HG02610 (cell line): Measurements from ENCODE around the gene CASS4.
"Not testable (repeated sequence)": the region's sequence is repeated elsewhere in the genome, so short reads cannot be mapped to it uniquely, and the experiment has no call there.

ENCODE experiments used
- ATAC-seq: cut with Tn5 transposase; IDR thresholded peaks from one replicate; pipeline ENCODE4 v1.9.1; 2021; ENCODE audit warnings: mild to moderate bottlenecking, moderate library complexity; ENCODE audit not compliant: unreplicated experiment

The CASS4 gene

DNA sequence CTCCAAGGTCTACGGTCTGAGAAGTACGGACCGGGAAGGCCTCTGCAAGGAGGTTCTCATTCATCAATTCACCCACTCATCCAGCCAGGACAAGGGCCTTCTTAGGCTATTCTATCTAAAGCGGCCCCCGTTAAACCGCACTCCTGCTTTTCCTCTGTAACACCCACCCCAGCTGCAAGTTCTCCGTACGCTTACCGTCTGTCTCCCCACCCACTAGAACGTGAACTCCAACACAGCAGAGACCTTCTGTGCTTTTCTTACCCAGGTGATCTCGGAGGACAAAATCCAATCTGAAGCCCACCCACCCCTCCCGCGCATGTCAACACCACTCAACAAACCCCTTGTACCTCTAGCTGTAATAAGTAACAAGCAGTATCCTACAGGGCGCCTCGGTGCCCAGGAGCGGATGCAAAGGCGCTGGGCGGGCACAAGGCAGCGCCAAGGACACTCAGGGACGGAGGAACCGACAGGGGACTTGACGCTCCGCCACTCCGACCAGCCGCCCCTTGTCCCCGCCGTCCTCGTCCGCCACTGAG lies 20.4 kb upstream of the CASS4 start:
- ATAC-seq: peak; percentile 25

GRCh38 chr20:56392132-56392880 lies 19.8 kb upstream of the CASS4 start, which contains the start of the genes AURKA and CSTF1:
TSS of gene AURKA (minus strand) at chr20:56392215. CDS start at chr20:56388197, 4,018 bp downstream.
TSS of gene CSTF1 (plus strand) at chr20:56392645. CDS start at chr20:56395553, 2,908 bp downstream.
- ATAC-seq: peak; percentile 96

- ATAC-seq: no peak
Measured at GRCh38 chr20:56392881-56393482, 19.1 kb upstream of the CASS4 start.

- no peak for ATAC-seq
Measured at GRCh38 chr20:56393653-56394052, 18.4 kb upstream of the CASS4 start.

DNA sequence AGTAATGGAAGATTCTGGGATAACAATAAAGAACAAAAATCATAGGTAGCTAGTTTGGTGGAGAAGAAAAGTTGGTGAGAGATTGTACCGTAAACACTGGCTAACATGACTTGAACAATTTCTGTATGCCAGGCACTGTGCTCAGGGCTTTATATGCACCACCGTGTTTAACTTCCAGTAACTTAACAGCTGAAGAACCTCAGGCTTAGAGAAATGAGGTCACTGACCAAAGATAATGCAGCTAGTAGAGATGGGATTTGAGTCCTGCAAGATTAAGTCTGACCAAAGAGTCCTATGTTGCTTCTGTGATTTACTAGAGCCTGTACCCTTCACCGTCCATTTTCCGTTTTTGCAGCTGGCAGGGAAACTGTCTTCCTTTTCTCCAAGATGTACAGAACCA lies 16.9 kb upstream of the CASS4 start:
- ATAC-seq: no peak

DNA sequence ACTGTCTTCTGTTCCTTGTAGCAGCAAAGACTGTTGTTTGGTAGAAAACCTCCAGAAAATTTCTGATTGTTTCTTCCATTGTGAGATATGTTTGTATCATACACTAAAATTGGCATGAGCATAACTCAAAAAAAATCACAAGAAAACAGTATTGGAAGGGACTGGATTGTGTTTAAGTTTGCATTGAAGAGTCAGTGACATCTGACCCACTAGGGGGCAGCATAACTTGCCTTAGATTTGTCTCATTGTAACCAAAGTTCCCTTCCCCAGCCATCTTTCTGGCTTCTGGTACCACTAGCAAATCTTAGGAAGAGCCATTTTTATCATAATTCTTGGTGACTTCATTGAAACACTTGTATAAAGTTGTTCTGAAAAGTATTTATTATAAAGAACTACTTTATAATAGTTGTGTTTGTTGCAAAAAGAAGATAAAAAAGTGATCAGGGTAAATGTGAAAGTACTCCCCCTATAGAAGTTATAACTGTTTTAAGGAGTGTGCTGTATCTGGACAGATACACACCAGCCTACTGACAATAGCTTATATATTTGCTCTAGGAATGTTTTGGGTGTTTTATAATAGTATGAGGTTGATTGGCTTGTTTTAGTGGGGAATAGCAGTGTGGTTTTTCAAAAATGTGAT lies 11.9 kb upstream of the CASS4 start:
- ATAC-seq: peak; percentile 60

GRCh38 chr20:56403465-56403864 lies 8.6 kb upstream of the CASS4 start:
- ATAC-seq: no peak

- not testable (repeated sequence) for ATAC-seq
Measured at GRCh38 chr20:56405356-56405755, 6.7 kb upstream of the CASS4 start.

GRCh38 chr20:56406910-56407309 lies 5.2 kb upstream of the CASS4 start:
- no peak for ATAC-seq

GRCh38 chr20:56409521-56409920 lies 2.5 kb upstream of the CASS4 start:
- no peak for ATAC-seq

DNA sequence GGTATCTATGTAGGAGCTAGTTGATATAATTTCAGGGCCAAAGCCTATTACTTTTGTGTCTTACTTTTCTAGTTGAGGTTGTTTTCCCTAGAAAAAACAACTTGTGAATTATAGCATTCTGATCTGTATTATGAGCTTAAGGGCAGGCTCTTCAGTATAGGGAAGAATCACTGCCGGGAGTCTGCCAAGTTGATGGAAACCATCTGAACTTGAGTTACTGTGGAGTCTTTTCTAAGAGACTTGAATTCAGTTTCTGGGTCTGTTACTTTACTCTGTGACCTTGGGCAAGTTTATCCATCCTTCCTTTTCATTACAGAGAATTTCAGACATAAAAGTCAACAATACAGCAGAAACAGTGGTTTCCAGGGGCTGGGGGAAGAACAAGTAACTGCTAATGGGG lies 2.1 kb upstream of the CASS4 start:
- ATAC-seq: no peak

- ATAC-seq: not testable (repeated sequence)
Measured at GRCh38 chr20:56411287-56411686, 773 bp upstream of the CASS4 start.

DNA sequence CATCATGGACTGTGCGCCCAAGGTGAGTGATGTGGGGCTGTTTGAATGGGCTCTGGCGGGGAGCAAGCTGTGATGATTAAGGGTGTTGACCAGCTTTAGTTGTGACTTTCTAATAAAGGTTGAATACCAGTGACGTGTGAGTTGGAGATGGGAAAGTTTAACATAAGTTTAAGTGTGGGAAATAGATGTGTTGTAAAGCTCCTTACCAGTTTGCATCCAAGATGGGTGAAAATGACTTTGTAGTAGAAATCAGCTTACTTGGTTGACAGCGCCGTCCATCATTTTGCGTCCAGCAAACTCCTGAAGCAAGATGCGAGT lies 372 bp downstream of the CASS4 start:
- no peak for ATAC-seq

DNA sequence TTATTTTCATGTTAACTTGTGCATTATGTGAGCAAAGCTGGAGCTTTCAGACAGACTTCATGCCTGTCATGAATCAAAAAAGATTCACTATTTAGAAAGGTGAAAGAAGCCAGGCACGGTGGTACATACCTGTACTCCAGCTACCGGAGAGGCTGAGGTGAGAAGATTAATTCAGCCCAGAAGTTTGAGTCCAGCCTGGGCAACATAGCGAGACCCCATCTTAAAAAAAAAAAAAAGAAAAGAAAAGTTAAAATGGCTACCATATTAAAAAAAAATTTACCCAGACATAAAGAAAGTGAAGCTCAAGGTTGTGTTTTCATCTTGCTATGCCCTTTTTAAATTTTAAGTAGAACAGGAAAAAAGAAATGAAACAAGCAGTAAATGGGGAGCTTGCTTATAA lies 889 bp downstream of the CASS4 start:
- no peak for ATAC-seq

DNA sequence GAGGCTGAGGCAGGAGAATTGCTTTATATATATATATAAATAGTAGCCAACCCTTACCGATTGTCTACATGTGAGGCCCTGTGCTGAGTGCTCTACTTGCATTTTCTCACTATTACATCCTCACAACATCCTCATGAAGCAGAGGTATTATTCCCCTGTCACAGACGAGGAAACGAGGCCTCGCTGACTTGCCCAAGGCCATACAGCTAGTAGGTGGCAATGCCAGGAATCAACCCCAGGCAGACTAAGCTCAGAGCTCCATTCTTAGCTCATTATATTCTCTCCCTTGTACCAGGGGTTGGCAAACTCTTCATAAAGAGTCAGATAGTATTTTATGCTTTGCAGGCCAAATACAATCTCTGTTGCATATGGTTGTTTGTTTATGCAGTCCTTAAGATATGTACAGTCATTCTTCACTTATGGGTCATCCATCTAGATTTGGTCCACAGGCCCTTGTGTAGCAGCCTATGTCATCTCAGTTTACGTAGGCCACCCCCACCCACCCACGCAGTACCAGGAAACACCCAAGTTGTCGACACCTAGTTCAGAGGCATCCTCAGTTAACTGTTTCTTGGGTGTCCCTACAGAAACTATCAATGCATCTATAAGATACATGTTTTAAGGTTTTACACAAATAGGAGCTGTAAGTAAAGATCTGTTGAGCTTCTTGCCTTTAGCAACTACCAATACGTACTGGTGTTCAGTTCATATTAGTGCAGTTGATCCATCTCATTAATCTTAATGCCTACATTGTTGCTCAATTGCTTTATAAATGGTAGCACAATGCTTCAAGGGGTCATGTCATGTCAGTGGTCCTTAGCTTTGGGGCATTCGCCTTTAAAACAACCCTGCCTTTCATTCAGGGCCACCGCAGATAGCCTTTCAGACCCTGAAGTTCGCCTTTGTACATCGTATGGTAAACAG lies 3.0 kb downstream of the CASS4 start:
- no peak for ATAC-seq

DNA sequence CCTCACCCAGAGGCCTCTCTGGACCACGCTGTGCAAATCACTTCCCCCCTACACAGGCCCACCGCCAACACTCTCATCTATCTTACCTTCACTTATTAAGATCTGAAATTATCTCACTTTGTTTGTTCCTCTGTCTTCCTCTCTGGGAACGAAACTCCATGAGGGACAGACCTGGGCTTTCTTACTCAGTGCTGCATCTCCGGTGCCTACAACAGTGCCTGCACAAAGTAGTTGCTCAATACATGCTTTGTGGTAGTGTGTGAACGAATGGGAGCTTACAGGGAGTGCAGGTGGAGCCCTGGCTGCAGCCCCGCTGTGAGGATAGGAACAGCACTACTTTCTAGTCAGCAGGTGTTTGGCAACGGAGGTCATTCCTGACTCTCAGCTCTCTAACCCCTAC lies 5.3 kb downstream of the CASS4 start:
- no peak for ATAC-seq

GRCh38 chr20:56417911-56418310 lies 5.9 kb downstream of the CASS4 start:
- no peak for ATAC-seq

- ATAC-seq: no peak
Measured at GRCh38 chr20:56418385-56418861, 6.4 kb downstream of the CASS4 start.

- no peak for ATAC-seq
Measured at GRCh38 chr20:56420028-56420427, 8.0 kb downstream of the CASS4 start.

DNA sequence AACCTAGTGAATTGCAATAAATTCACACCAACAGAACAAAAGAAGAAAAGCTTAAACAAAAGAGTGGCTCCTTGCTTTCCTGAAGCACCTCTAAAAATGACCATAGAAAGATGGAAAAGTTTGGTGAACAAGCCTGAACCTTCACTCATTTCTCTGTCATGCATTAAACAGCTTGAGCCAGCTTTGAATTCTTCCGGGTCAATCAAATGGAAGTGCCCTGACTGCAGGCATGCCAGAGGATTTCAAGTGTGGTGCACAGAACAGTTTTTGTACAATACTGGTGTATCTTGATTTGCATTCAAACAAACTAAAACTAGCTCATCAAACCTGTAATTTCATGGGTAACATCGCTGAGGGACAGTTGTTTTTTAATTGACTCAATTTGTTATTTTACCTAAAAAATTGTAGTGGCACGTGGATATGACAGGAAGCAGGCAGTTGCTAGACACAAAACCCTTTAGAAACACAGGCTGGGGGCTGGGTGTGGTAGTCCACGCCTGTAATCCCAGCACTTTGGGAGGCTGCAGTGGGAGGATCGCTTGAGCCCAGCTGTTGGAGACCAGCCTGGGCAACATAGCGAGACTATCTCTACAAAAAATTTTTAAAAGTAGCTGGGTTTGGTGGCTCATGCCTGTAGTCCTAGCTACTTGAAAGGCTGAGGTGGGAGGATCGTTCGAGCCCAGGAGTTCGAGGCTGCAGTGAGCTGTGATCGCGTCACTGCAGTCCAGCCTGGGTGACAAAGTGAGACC lies 9.1 kb downstream of the CASS4 start:
- no peak for ATAC-seq
